Activated CD8-positive, alpha-beta T cell treated with anti-CD3 and anti-CD28 coated beads for 36 hours (primary cell): ENCODE measurements around the gene OPCML. TPM values are rescaled to one million over a fixed set of nuclear protein-coding genes. Genes with fewer than 3 reads are reported as not detected.

ENCODE experiments used
- ATAC-seq: fragments of 200-7000 bp; cut with Tn5 transposase; one replicate; pipeline ENCODE4 v1.10.0; 2021; ENCODE audit warnings: mild to moderate bottlenecking, moderate library complexity
- CTCF ChIA-PET: fragments of 350-600 bp; sonication (Branson Sonifier 250); formaldehyde crosslinking; loops from one replicate; lab custom pipeline; 2021; ENCODE audit warnings: antibody characterized with exemption; lab: Charles Lee
- POLR2A ChIA-PET: fragments of 350-600 bp; sonication (Branson Sonifier 250); formaldehyde crosslinking; loops from one replicate; lab custom pipeline; 2021; ENCODE audit warnings: antibody characterized with exemption; lab: Charles Lee
- DNase-seq: peaks from one replicate; pipeline ENCODE4 v3.0.0-alpha.2; 2020
- H3K27ac Mint-ChIP-seq: one replicate; pipeline ENCODE4 v1.8.0; 2021; ENCODE audit warnings: mild to moderate bottlenecking, mixed read lengths
- H3K27me3 Mint-ChIP-seq: one replicate; pipeline ENCODE4 v1.8.0; 2021; ENCODE audit warnings: mixed read lengths
- H3K36me3 Mint-ChIP-seq: one replicate; pipeline ENCODE4 v1.8.0; 2021; ENCODE audit warnings: low read depth, mixed read lengths
- H3K4me1 Mint-ChIP-seq: one replicate; pipeline ENCODE4 v1.8.0; 2021; ENCODE audit warnings: low read depth, mixed read lengths
- H3K4me3 Mint-ChIP-seq: one replicate; pipeline ENCODE4 v1.8.0; 2021; ENCODE audit warnings: mild to moderate bottlenecking, moderate library complexity, mixed read lengths
- H3K9me3 Mint-ChIP-seq: one replicate; pipeline ENCODE4 v1.8.0; 2021; ENCODE audit warnings: mixed read lengths
- intact Hi-C: fragments of 100-400 bp; cut with micrococcal nuclease; formaldehyde crosslinking; loops from one replicate; pipeline ENCODE4 v1.10.0; 2022
- total RNA-seq, 2 experiments: library from RNA; stranded (reverse); gene quantifications; one replicate each; pipeline ENCODE4 v1.2.3, GENCODE V29; 2021
- TF ChIP-seq, protein P1 (sequence below): fragments of 200-600 bp; IDR thresholded peaks from one replicate; pipeline ENCODE4 v1.8.0; 2022; ENCODE audit warnings: antibody characterized with exemption, mild to moderate bottlenecking

OPCML gene
- total RNA-seq, 2 experiments from 2014 or later = not detected

DNA sequence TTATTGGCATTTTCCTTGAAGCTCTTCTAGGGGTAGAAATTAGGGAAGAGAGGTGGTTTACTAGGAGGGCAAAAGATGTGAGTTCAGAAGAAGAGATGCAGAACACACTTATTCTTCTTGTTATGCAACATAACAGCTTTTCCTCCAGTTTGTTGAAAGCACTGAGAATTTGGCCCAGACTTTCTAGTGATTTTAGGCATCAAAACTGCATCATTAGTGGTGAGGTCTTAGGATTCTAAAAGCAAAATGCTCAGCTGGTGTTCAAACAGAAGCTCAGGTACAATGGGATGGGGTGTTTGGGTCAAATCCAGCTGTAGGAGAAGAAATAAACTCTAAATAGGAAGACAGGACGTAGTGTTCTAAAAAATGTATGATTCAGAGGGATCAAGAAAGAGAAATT lies 221.1 kb downstream of the OPCML start:
- no peaks in the 10 kb centered on the region for H3K27me3 Mint-ChIP-seq
- H3K9me3 Mint-ChIP-seq = no peaks in the 10 kb centered on the region
- TF ChIP-seq, protein P1, sequence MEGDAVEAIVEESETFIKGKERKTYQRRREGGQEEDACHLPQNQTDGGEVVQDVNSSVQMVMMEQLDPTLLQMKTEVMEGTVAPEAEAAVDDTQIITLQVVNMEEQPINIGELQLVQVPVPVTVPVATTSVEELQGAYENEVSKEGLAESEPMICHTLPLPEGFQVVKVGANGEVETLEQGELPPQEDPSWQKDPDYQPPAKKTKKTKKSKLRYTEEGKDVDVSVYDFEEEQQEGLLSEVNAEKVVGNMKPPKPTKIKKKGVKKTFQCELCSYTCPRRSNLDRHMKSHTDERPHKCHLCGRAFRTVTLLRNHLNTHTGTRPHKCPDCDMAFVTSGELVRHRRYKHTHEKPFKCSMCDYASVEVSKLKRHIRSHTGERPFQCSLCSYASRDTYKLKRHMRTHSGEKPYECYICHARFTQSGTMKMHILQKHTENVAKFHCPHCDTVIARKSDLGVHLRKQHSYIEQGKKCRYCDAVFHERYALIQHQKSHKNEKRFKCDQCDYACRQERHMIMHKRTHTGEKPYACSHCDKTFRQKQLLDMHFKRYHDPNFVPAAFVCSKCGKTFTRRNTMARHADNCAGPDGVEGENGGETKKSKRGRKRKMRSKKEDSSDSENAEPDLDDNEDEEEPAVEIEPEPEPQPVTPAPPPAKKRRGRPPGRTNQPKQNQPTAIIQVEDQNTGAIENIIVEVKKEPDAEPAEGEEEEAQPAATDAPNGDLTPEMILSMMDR = no peak
- H3K27ac Mint-ChIP-seq = no peak overlapping the region
- intact Hi-C loops = no loop called here
- DNase-seq (no peak), ATAC-seq (no peak)
- POLR2A ChIA-PET = no interaction called here
- no peak overlapping the region for H3K4me3 Mint-ChIP-seq
- H3K4me1 Mint-ChIP-seq = no peaks in the 10 kb centered on the region
- CTCF ChIA-PET = no interaction called here
- H3K36me3 Mint-ChIP-seq = no peaks in the 10 kb centered on the region

DNA sequence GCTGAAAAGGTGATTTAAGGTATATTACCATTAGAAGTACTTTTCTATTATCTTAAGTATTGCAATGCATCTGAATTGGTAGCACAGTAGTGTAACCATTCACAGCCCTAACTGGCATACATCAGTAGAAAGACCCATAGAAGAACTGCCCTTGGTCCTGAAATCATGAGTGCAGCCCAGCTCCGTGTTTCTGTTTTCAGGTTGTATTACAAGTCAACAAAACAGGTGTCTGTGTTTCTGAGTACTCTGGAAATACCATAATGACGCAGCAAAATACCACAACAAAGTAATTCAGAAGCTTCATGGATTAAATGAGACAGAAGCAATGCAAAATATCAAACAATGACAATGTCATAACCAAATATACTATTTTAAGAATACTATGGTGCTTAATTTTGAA lies 226.3 kb downstream of the OPCML start:
- no peak for ATAC-seq
- ChIA-PET CTCF (no interaction called here), POLR2A (no interaction called here)
- DNase-seq = no peak
- TF ChIP-seq, protein P1 = no peak
- intact Hi-C loops = no loop called here
- no peaks in the 10 kb centered on the region for H3K9me3 Mint-ChIP-seq
- H3K27ac Mint-ChIP-seq = no peak overlapping the region
- H3K36me3 Mint-ChIP-seq = no peaks in the 10 kb centered on the region
- no peak overlapping the region for H3K4me3 Mint-ChIP-seq
- no peaks in the 10 kb centered on the region for H3K4me1 Mint-ChIP-seq
- H3K27me3 Mint-ChIP-seq = no peaks in the 10 kb centered on the region

DNA sequence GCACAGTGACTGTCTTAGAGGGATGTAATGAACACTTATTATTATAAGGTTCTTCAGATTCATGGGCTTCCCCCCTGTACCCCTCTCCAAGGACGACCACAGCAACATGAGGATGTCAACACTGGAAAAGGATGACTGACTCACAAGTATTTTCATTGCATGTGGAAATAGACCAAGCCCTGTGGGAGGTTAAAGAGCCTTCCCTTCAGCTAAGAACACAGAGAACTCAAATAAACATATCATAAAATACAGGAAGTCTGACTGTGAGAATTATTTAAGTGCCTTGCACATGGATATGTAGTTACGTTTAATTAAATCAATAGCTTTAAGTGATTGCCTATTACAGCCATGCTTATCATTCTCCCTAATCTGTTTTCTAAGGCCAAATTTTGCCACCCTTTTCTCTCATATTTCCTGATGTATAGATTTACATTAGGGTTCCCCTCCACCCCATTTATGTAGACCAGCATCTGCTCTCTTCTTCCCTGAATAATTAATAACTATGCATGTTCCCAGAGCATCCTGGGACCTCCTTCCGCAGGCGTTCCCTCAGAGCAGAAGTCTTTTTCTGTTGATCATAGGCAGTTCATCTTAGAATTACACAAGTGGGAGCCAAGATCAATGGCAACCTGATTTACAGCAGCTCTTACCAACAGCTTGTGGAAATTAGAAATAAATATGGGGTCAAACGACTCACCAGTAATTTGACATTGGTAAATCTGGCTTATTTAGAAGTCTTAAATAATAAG lies 226.9 kb downstream of the OPCML start:
- Mint-ChIP-seq H3K4me1 (no peaks in the 10 kb centered on the region), H3K36me3 (no peaks in the 10 kb centered on the region), H3K4me3 (no peak overlapping the region), H3K27ac (no peak overlapping the region), H3K27me3 (no peaks in the 10 kb centered on the region), H3K9me3 (no peaks in the 10 kb centered on the region)
- ChIA-PET CTCF (no interaction called here), POLR2A (no interaction called here)
- no peak for DNase-seq
- ATAC-seq = no peak
- intact Hi-C loops = no loop called here
- TF ChIP-seq, protein P1 = no peak

DNA sequence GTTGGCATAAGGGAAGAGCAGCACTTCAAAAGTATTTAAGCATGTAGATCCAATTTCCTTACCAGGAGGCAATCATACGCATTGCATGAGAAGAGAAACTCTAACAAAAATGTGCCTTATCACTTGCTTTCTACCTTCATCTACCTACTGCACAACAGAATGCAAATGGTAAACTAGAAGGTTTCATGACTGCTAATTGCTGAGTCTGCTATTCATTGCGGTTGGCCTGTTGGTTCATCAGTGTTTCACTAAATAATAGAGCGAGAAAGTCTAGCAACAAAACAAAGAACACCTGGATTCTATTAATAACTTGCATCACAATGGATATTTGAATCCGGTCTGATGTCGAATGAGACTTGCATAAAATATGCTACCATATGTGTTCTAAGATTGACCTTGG lies 229.0 kb downstream of the OPCML start:
- CTCF ChIA-PET = no interaction called here
- no peak for ATAC-seq
- no peaks in the 10 kb centered on the region for H3K9me3 Mint-ChIP-seq
- no peak overlapping the region for H3K27ac Mint-ChIP-seq
- intact Hi-C loops = no loop called here
- no peak for DNase-seq
- TF ChIP-seq, protein P1 = no peak
- POLR2A ChIA-PET = no interaction called here
- no peaks in the 10 kb centered on the region for H3K27me3 Mint-ChIP-seq
- H3K4me3 Mint-ChIP-seq = no peak overlapping the region
- H3K36me3 Mint-ChIP-seq = no peaks in the 10 kb centered on the region
- H3K4me1 Mint-ChIP-seq = no peaks in the 10 kb centered on the region

DNA sequence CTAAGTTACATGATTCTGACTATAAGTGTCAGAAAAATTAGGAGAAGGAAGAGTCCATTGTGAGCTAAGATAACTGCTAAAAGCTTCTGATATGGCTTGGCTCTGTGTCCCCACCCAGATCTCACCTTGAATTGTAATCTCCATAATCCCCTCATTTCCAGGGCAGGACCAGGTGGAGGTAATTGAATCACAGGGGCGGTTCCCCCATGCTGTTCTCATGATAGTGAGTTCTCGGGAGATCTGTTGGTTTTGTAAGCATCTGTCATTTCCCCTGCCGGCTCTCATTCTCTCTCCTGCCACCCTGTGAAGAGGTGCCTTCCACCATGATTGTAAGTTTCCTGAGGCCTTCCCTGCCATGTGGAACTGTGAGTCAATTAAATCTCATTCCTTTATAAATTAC lies 230.2 kb downstream of the OPCML start:
- H3K9me3 Mint-ChIP-seq = no peaks in the 10 kb centered on the region
- ATAC-seq (no peak), DNase-seq (no peak)
- ChIA-PET CTCF (no interaction called here), POLR2A (no interaction called here)
- TF ChIP-seq, protein P1 = no peak
- H3K27ac Mint-ChIP-seq = no peak overlapping the region
- intact Hi-C loops = no loop called here
- H3K4me1 Mint-ChIP-seq = no peaks in the 10 kb centered on the region
- no peaks in the 10 kb centered on the region for H3K27me3 Mint-ChIP-seq
- no peaks in the 10 kb centered on the region for H3K36me3 Mint-ChIP-seq
- H3K4me3 Mint-ChIP-seq = no peak overlapping the region
